HG03280 (cell line): Measurements from ENCODE around the gene LRR1.
A peak's percentile ranks its signal among the peaks of the same experiment; 100 is the strongest.
"Not testable (repeated sequence)": the region's sequence is repeated elsewhere in the genome, so short reads cannot be mapped to it uniquely, and the experiment has no call there.

ENCODE experiments used
- ATAC-seq: cut with Tn5 transposase; IDR thresholded peaks from one replicate; pipeline ENCODE4 v1.9.1; 2021; ENCODE audit warnings: mild to moderate bottlenecking, moderate library complexity; ENCODE audit not compliant: unreplicated experiment

The LRR1 gene

GRCh38 chr14:49585803-49586672 is 12.7 kb upstream of the LRR1 start, which contains the start of gene RPS29:
Gene RPS29, minus strand, starts transcription at chr14:49586380. Its CDS starts 34 bp downstream, at chr14:49586346.
- peak; percentile 85 for ATAC-seq

- peak; percentile 27 for ATAC-seq
Observed at GRCh38 chr14:49586673-49587460, 11.9 kb upstream of the LRR1 start.

- ATAC-seq: no peak
Observed at GRCh38 chr14:49589387-49589786, 9.4 kb upstream of the LRR1 start.

- ATAC-seq: peak; percentile 38
Observed at GRCh38 chr14:49593016-49593415, 5.7 kb upstream of the LRR1 start.

GRCh38 chr14:49594347-49595091 is 4.2 kb upstream of the LRR1 start:
- peak; percentile 32 for ATAC-seq

GRCh38 chr14:49598189-49598484 is 603 bp upstream of the LRR1 start:
- no peak for ATAC-seq

GRCh38 chr14:49607583-49607982 is 8.8 kb downstream of the LRR1 start:
- no peak for ATAC-seq

- no peak for ATAC-seq
Observed at GRCh38 chr14:49612251-49612650, 13.5 kb downstream of the LRR1 start.

GRCh38 chr14:49612671-49613070 is 13.9 kb downstream of the LRR1 start:
- ATAC-seq: no peak

GRCh38 chr14:49614196-49614595 is 15.5 kb downstream of the LRR1 start:
- ATAC-seq: no peak

- no peak for ATAC-seq
Observed at GRCh38 chr14:49615776-49616175, 17.0 kb downstream of the LRR1 start.

GRCh38 chr14:49617852-49618519 is 19.2 kb downstream of the LRR1 start:
- ATAC-seq: no peak

GRCh38 chr14:49619273-49619672 is 20.5 kb downstream of the LRR1 start:
- ATAC-seq: not testable (repeated sequence)

GRCh38 chr14:49619730-49620129 is 21.0 kb downstream of the LRR1 start:
- no peak for ATAC-seq

GRCh38 chr14:49620182-49621113 is 21.7 kb downstream of the LRR1 start, which contains the start of the genes MGAT2 and RPL36AL:
Gene MGAT2, plus strand, starts transcription at chr14:49620799. Its CDS starts 470 bp downstream, at chr14:49621269.
Gene RPL36AL, minus strand, starts transcription at chr14:49620626. Its CDS starts 1,522 bp downstream, at chr14:49619104.
- peak; percentile 90 for ATAC-seq

- peak; percentile 24 for ATAC-seq
Observed at GRCh38 chr14:49621114-49621881, 22.6 kb downstream of the LRR1 start.

- ATAC-seq: no peak
Observed at GRCh38 chr14:49622022-49622607, 23.4 kb downstream of the LRR1 start.

GRCh38 chr14:49623387-49623786 is 24.6 kb downstream of the LRR1 start:
- no peak for ATAC-seq
